H1 (cell line): ENCODE data around the gene POLR2A. TPM values are rescaled to one million over a fixed set of nuclear protein-coding genes. Genes with fewer than 3 reads are reported as not detected.

Source experiments
- ASH2L ChIP-seq: fragments of 200-600, 300-600 bp; sonication (generic); IDR thresholded peaks from one replicate; pipeline ENCODE4 v1.7.1; 2017; ENCODE audit warnings: low read length
- BRCA1 ChIP-seq: IDR thresholded peaks from 2 replicates; pipeline ENCODE4 v1.6.1; 2012; ENCODE audit warnings: low read depth, low read length, improper control_type of control experiment
- CHD1 ChIP-seq: IDR thresholded peaks from 2 replicates; pipeline ENCODE4 v1.6.1; 2012; ENCODE audit warnings: low read depth, low read length, improper control_type of control experiment
- EP300 ChIP-seq, 2 experiments: IDR thresholded peaks; 1 replicate in 1 of 2; 2 replicates in 1 of 2; pipeline ENCODE4 v1.6.1; 2011 to 2012; ENCODE audit warnings: low read depth in 2 of 2, low read length in 2 of 2, mild to moderate bottlenecking in 2 of 2, borderline replicate concordance in 1 of 2, inconsistent platforms in 1 of 2, moderate library complexity in 1 of 2
- GABPA ChIP-seq: IDR thresholded peaks from 2 replicates; pipeline ENCODE4 v1.6.1; 2011; ENCODE audit warnings: mild to moderate bottlenecking, low read length, moderate library complexity, borderline replicate concordance; ENCODE audit not compliant: insufficient read depth
- KDM1A ChIP-seq: fragments of 200-600, 300-600 bp; sonication (generic); IDR thresholded peaks from 2 replicates; pipeline ENCODE4 v1.7.1; 2016; ENCODE audit warnings: mild to moderate bottlenecking, low read length, borderline replicate concordance
- NRF1 ChIP-seq: IDR thresholded peaks from 2 replicates; pipeline ENCODE4 v1.6.1; 2011; ENCODE audit warnings: mild to moderate bottlenecking, low read depth, low read length, improper control_type of control experiment
- RAD21 ChIP-seq, 2 experiments: IDR thresholded peaks in 1 of 2; conservative IDR thresholded peaks in 1 of 2; 2 replicates each; pipeline ENCODE4 v1.6.1; 2011; ENCODE audit warnings: low read depth in 2 of 2, low read length in 2 of 2, improper control_type of control experiment in 1 of 2, inconsistent platforms in 1 of 2, mild to moderate bottlenecking in 1 of 2, moderate library complexity in 1 of 2
- RFX5 ChIP-seq: IDR thresholded peaks from 2 replicates; pipeline ENCODE4 v1.6.1; 2011; ENCODE audit warnings: low read depth, low read length, improper control_type of control experiment, borderline replicate concordance
- SIRT6 ChIP-seq: IDR thresholded peaks from one replicate; pipeline ENCODE4 v1.7.1; 2012; ENCODE audit warnings: low read length, inconsistent platforms
- SRF ChIP-seq: IDR thresholded peaks from 2 replicates; pipeline ENCODE4 v1.6.1; 2011; ENCODE audit warnings: mild to moderate bottlenecking, low read depth, low read length, moderate library complexity
- TEAD4 ChIP-seq: IDR thresholded peaks from 2 replicates; pipeline ENCODE4 v1.6.1; 2012; ENCODE audit warnings: low read depth, low read length, inconsistent platforms, mixed read lengths
- YY1 ChIP-seq: IDR thresholded peaks from 2 replicates; pipeline ENCODE4 v1.6.1; 2011; ENCODE audit warnings: low read depth, mild to moderate bottlenecking, low read length
- polyA plus RNA-seq, 7 experiments: library from polyadenylated mRNA; depleted of rRNA in 3 of 7; stranded (reverse) in 5 of 7; unstranded in 2 of 7; fragments of >200 nt in 5 of 7; fragments of 200-250 nt in 2 of 7; gene quantifications; 1 replicate in 5 of 7; 2 replicates in 1 of 7; 4 replicates in 1 of 7; pipeline versions ENCODE4 v1.2.1 to v1.2.3, GENCODE V29; 2011 to 2013; ENCODE audit warnings: missing spikeins in 2 of 7, mixed read lengths in 2 of 7
- total RNA-seq: library from RNA; stranded (reverse); fragmentation: NEBNext Ultra II Directional; extraction: Animal tissue kit (Norgen Biotek cat#: 25700); gene quantifications from 2 replicates; pipeline ENCODE4 v1.2.1, GENCODE V29; 2021
- TF ChIP-seq, protein P1 (sequence below): IDR thresholded peaks from 2 replicates; pipeline ENCODE4 v1.6.1; 2012; ENCODE audit warnings: low read length, inconsistent platforms

Gene POLR2A
- total and polyA plus RNA-seq, 2 of the 8 experiments (the other 6 are each of a cell fraction or from before 2014, with no cell fraction given), result 26.8 to 150 TPM

DNA sequence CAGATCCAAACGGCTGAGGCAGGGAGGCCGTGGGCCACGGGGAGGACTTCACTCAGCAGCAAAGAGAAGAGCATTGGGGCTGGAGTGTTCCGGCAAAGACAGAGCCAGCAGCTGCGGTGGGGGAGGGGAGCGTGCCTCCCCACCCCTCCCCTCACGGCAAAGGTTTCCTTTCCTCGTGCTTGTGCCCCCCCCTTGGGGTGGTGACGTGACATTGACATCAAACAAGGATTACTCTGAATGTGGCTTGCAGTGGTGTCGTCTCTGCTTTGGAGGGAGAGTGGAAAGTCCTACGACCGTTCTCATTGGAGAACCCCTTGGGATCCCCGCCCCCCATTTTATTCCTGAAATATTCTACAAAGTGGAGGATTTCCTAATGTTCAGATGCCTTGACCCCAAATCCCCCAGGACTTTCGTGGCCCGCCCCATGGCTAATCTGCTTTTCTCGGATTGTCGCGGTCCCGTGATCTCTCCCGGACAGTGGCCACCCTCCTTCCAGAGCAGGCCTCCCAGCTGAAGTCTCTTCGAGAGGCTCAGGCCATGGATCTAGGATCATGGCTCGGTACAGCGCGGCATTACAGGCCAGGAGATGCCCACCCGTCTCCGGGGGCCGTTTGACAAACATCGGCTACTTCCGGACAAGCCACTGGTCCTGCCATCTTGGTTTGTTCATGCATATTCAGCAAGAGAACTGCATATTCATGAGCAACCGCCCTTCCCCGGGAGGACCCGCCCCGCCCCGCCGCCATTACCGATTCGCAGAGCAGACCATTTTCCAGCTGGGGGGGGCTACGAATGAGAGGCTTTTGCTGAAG is 705 bp upstream of the POLR2A start (continued):
- no peak for TF ChIP-seq GABPA
- TF ChIP-seq EP300 (IDR thresholded peaks at IDR 0.05; ENCODE audit: borderline replicate concordance in 1 of 2, low read depth in 2 of 2, low read length in 2 of 2), result no peak
- TF ChIP-seq TEAD4, result no peak
- no peak for TF ChIP-seq SIRT6
- no peak for TF ChIP-seq RFX5
- TF ChIP-seq CHD1, result no peak
- TF ChIP-seq BRCA1, result no peak
- no peak for TF ChIP-seq NRF1
- TF ChIP-seq RAD21 (IDR thresholded peaks at IDR 0.05 in 1 of 2, conservative IDR thresholded peaks at IDR 0.05 in 1 of 2; ENCODE audit: low read depth in 2 of 2, low read length in 2 of 2), result peak in 1 of 2 experiments; percentile 18; a peak in 1 of 4 replicates
- peak; percentile 67 for TF ChIP-seq ASH2L
- no peak for TF ChIP-seq SRF
- TF ChIP-seq KDM1A, result no peak
- TF ChIP-seq, protein P1, sequence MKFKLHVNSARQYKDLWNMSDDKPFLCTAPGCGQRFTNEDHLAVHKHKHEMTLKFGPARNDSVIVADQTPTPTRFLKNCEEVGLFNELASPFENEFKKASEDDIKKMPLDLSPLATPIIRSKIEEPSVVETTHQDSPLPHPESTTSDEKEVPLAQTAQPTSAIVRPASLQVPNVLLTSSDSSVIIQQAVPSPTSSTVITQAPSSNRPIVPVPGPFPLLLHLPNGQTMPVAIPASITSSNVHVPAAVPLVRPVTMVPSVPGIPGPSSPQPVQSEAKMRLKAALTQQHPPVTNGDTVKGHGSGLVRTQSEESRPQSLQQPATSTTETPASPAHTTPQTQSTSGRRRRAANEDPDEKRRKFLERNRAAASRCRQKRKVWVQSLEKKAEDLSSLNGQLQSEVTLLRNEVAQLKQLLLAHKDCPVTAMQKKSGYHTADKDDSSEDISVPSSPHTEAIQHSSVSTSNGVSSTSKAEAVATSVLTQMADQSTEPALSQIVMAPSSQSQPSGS, result no peak
- TF ChIP-seq YY1, result peak; percentile 94
